Measurements from ENCODE around the gene PLIN3. TPM values are rescaled to one million over a fixed set of nuclear protein-coding genes. Genes with fewer than 3 reads are reported as not detected.
"Not testable (repeated sequence)": the region's sequence is repeated elsewhere in the genome, so short reads cannot be mapped to it uniquely, and the experiment has no call there.

The PLIN3 gene
- total RNA-seq, 1 donor from 2014 or later: 60.2 TPM

GRCh38 chr19:4891066-4891465 is 23.6 kb upstream of the PLIN3 start:
- DNase-seq (ENCODE audit: low spot score): no peak

GRCh38 chr19:4889034-4889815 is 21.8 kb upstream of the PLIN3 start:
- no peak for DNase-seq (ENCODE audit: low spot score)

GRCh38 chr19:4887803-4888202 is 20.3 kb upstream of the PLIN3 start:
- not testable (repeated sequence) for DNase-seq (ENCODE audit: low spot score)

GRCh38 chr19:4884993-4885392 is 17.5 kb upstream of the PLIN3 start:
- not testable (repeated sequence) for DNase-seq (ENCODE audit: low spot score)

- not testable (repeated sequence) for DNase-seq (ENCODE audit: low spot score)
Measured at GRCh38 chr19:4882874-4883273, 15.4 kb upstream of the PLIN3 start.

- no peak for DNase-seq (ENCODE audit: low spot score)
Measured at GRCh38 chr19:4879041-4879440, 11.6 kb upstream of the PLIN3 start.

GRCh38 chr19:4878491-4878968 is 11.1 kb upstream of the PLIN3 start:
- no peak for DNase-seq (ENCODE audit: low spot score)

- no peak for DNase-seq (ENCODE audit: low spot score)
Measured at GRCh38 chr19:4877753-4878490, 10.5 kb upstream of the PLIN3 start.

GRCh38 chr19:4873930-4874329 is 6.5 kb upstream of the PLIN3 start:
- no peak for DNase-seq (ENCODE audit: low spot score)

- no peak for DNase-seq (ENCODE audit: low spot score)
Measured at GRCh38 chr19:4871711-4872110, 4.2 kb upstream of the PLIN3 start.

- no peak for DNase-seq (ENCODE audit: low spot score)
Measured at GRCh38 chr19:4870025-4870700, 2.7 kb upstream of the PLIN3 start.

GRCh38 chr19:4868286-4868834 is 893 bp upstream of the PLIN3 start:
- no peak for DNase-seq (ENCODE audit: low spot score)

- DNase-seq (ENCODE audit: low spot score): peak; percentile 51
Measured at GRCh38 chr19:4866595-4867424, 657 bp downstream of the PLIN3 start.

GRCh38 chr19:4861147-4861546 is 6.3 kb downstream of the PLIN3 start:
- peak; percentile 84 for DNase-seq (ENCODE audit: low spot score)

- DNase-seq (ENCODE audit: low spot score): no peak
Measured at GRCh38 chr19:4859697-4860096, 7.8 kb downstream of the PLIN3 start.

- DNase-seq (ENCODE audit: low spot score): not testable (repeated sequence)
Measured at GRCh38 chr19:4856468-4856867, 11.0 kb downstream of the PLIN3 start.

GRCh38 chr19:4853506-4853905 is 14.0 kb downstream of the PLIN3 start:
- not testable (repeated sequence) for DNase-seq (ENCODE audit: low spot score)

GRCh38 chr19:4852484-4852883 is 15.0 kb downstream of the PLIN3 start:
- DNase-seq (ENCODE audit: low spot score): no peak

- peak; percentile 53 for DNase-seq (ENCODE audit: low spot score)
Measured at GRCh38 chr19:4851551-4852290, 15.7 kb downstream of the PLIN3 start.

GRCh38 chr19:4849019-4849418 is 18.4 kb downstream of the PLIN3 start:
- DNase-seq (ENCODE audit: low spot score): no peak

Data from mucosa of gallbladder (tissue), 1 donor.